C4-2B (cell line): ENCODE measurements around the gene DRC3.

Experiments
- CTCF ChIP-seq: fragments of 450-650 bp; conservative IDR thresholded peaks from 2 replicates; pipeline ENCODE4 v1.5.1; 2017; ENCODE audit warnings: mild to moderate bottlenecking
- ZFX ChIP-seq: fragments of 450-650 bp; IDR thresholded peaks from 2 replicates; pipeline ENCODE4 v1.6.1; 2017

GRCh38 chr17:17965152-17965721, 7.4 kb upstream of the DRC3 start:
- TF ChIP-seq CTCF, result no peak
- TF ChIP-seq ZFX, result no peak
